ENCODE measurements around the gene PLCH1.
A peak's percentile ranks its signal among the peaks of the same experiment; 100 is the strongest.

PLCH1 gene

GRCh38 chr3:155370764-155371503 lies 373.9 kb downstream of the PLCH1 start:
- no peak for DNase-seq

- no peak for DNase-seq
These were observed 374.7 kb downstream of the PLCH1 start for GRCh38 chr3:155370198-155370597.

GRCh38 chr3:155369735-155370134 lies 375.1 kb downstream of the PLCH1 start:
- DNase-seq = no peak

- DNase-seq = no peak
These were observed 375.6 kb downstream of the PLCH1 start for GRCh38 chr3:155369244-155369643.

- no peak for DNase-seq
These were observed 376.1 kb downstream of the PLCH1 start for GRCh38 chr3:155368786-155369185.

GRCh38 chr3:155367506-155367905 lies 377.4 kb downstream of the PLCH1 start:
- no peak for DNase-seq

- DNase-seq = no peak
These were observed 379.6 kb downstream of the PLCH1 start for GRCh38 chr3:155365178-155365783.

GRCh38 chr3:155364492-155364891 lies 380.4 kb downstream of the PLCH1 start:
- no peak for DNase-seq

GRCh38 chr3:155363690-155364070 lies 381.2 kb downstream of the PLCH1 start:
- no peak for DNase-seq

GRCh38 chr3:155362808-155363689 lies 381.8 kb downstream of the PLCH1 start:
- no peak for DNase-seq

GRCh38 chr3:155360281-155360680 lies 384.6 kb downstream of the PLCH1 start:
- no peak for DNase-seq

- DNase-seq = peak; percentile 15
These were observed 388.1 kb downstream of the PLCH1 start for GRCh38 chr3:155356594-155357370.

GRCh38 chr3:155354658-155355057 lies 390.2 kb downstream of the PLCH1 start:
- DNase-seq = no peak

GRCh38 chr3:155352900-155353490 lies 391.9 kb downstream of the PLCH1 start:
- DNase-seq = peak; percentile 47

GRCh38 chr3:155350571-155350970 lies 394.3 kb downstream of the PLCH1 start:
- no peak for DNase-seq

GRCh38 chr3:155347901-155348300 lies 397.0 kb downstream of the PLCH1 start:
- DNase-seq = no peak

- no peak for DNase-seq
These were observed 402.5 kb downstream of the PLCH1 start for GRCh38 chr3:155342344-155342743.

GRCh38 chr3:155339052-155339451 lies 405.8 kb downstream of the PLCH1 start:
- peak; percentile 27 for DNase-seq

GRCh38 chr3:155335724-155336354 lies 409.0 kb downstream of the PLCH1 start:
- DNase-seq = no peak

GRCh38 chr3:155334914-155335723 lies 409.8 kb downstream of the PLCH1 start:
- no peak for DNase-seq
